ENCODE data around the gene GMCL2. TPM values are rescaled to one million over a fixed set of nuclear protein-coding genes. Genes with fewer than 3 reads are reported as not detected.

The GMCL2 gene
- total RNA-seq, 1 experiment from 2014 or later = not detected

DNA sequence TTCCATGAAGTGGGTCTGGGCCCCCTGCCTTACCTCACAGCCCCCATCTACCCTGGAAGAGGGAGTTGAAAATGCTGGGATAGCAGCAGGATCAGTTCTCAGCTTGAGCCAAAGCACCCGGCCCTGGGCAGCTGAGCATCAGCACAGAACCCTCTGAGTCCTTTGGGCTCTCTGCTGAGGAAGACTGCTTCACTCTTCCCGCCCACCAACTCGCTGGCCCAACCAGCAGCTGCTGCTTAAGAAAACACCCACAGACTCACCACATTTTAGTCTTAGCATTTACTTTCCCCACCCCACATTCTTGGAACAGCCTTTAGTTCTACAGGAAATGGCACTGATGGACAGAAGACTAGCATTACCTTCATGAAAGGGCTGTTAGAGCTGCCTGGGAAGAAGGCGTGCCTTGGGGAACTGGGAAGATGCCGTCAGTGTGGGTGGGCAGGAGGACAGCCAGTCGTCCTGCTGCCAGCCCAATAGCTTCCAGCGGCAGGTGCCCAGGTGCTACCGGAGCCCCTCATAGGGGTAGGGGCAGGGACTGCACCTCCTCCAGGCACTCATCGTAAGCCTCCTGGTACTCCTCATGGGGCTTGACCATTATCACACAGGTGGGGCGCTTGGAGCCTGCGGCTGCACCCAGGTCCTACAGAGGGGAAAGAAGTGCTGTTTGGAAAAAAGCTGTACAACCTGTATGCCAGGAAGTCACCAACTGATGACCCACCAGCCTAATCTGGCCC lies 37.8 kb downstream of the GMCL2 start:
- Histone ChIP-seq H3K79me1 (ENCODE audit: insufficient read depth, low read depth, low read length, poor library complexity, severe bottlenecking) (peaks cover 4% of the 10 kb centered on the region), H2BK5ac (ENCODE audit: insufficient read length, low read length) (no peak overlapping the region), H2AK5ac (ENCODE audit: insufficient read length, low read length) (no peak overlapping the region), H3K23ac (ENCODE audit: insufficient read length, low read depth, low read length) (no peak overlapping the region), H3K56ac (ENCODE audit: insufficient read length, low read depth, low read length) (no peak overlapping the region), H2BK120ac (ENCODE audit: low read depth, low read length, poor library complexity, severe bottlenecking) (no peak overlapping the region), H3K9ac (ENCODE audit: extremely low read depth, insufficient read length, low read length) (no peak overlapping the region), H3K4ac (ENCODE audit: low read depth, low read length) (no peak overlapping the region), H3K4me1 (ENCODE audit: insufficient read depth, low read length) (no peaks in the 10 kb centered on the region; the same call in 1 of the 2 replicates), H3K27me3 (ENCODE audit: insufficient read depth, low read length) (no peaks in the 10 kb centered on the region), H2AFZ (ENCODE audit: low read length) (no peak overlapping the region), H3K79me2 (ENCODE audit: insufficient read depth, low read length) (no peaks in the 10 kb centered on the region), H3T11ph (ENCODE audit: low read length) (no peak overlapping the region), H2BK15ac (ENCODE audit: low read depth, low read length) (no peak overlapping the region), H3K9me3 (ENCODE audit: control insufficient read depth, low read depth, low read length) (no peaks in the 10 kb centered on the region), H4K20me1 (ENCODE audit: control insufficient read depth, insufficient read depth, insufficient read length) (peaks cover 2% of the 10 kb centered on the region), H3K23me2 (ENCODE audit: insufficient read length, low read depth, low read length, poor library complexity, severe bottlenecking) (peaks cover 5% of the 10 kb centered on the region), H3K14ac (ENCODE audit: insufficient read depth, low read length) (no peak overlapping the region), H3K4me2 (ENCODE audit: insufficient read depth, insufficient read length, low read length) (no peak overlapping the region), H4K91ac (ENCODE audit: insufficient read length, low read depth, low read length) (no peak overlapping the region), H2BK20ac (ENCODE audit: low read depth, low read length, poor library complexity, severe bottlenecking) (no peak overlapping the region), H4K8ac (replicated peaks; ENCODE audit: insufficient read length, low read depth, low read length) (no peak overlapping the region), H2BK12ac (ENCODE audit: insufficient read length, low read depth, low read length) (no peak overlapping the region), H3K18ac (ENCODE audit: insufficient read length, low read depth, low read length) (no peak overlapping the region), H4K5ac (ENCODE audit: insufficient read length, low read depth, low read length) (no peak overlapping the region), H3K27ac (ENCODE audit: insufficient read length, low read depth, low read length) (no peak overlapping the region)
- DNase-seq = no peak
- no CpG with 5 or more reads among the region's 11 CpGs for WGBS (ENCODE audit: extremely low coverage, insufficient read length, low lambda C conversion rate)
- H3K4me3 Mint-ChIP-seq = no peak overlapping the region; a peak in 1 of 5 replicates
- H3K36me3 Mint-ChIP-seq (ENCODE audit: insufficient read depth in 1 of 3, low read depth in 3 of 3) = peaks cover 46 to 78% (median 72%) of the 10 kb centered on the region in 3 experiments; a peak in 6 of 7 replicates
- peak overlapping the region in 1 of 3 experiments; percentile 82; a peak in 1 of 7 replicates for H3K27ac Mint-ChIP-seq
- peaks cover 3 to 14% of the 10 kb centered on the region in 2 experiments for H3K4me1 Mint-ChIP-seq
- H3K9me3 Mint-ChIP-seq = no peaks in the 10 kb centered on the region; a peak in 1 of 5 replicates
- TF ChIP-seq, protein P1, sequence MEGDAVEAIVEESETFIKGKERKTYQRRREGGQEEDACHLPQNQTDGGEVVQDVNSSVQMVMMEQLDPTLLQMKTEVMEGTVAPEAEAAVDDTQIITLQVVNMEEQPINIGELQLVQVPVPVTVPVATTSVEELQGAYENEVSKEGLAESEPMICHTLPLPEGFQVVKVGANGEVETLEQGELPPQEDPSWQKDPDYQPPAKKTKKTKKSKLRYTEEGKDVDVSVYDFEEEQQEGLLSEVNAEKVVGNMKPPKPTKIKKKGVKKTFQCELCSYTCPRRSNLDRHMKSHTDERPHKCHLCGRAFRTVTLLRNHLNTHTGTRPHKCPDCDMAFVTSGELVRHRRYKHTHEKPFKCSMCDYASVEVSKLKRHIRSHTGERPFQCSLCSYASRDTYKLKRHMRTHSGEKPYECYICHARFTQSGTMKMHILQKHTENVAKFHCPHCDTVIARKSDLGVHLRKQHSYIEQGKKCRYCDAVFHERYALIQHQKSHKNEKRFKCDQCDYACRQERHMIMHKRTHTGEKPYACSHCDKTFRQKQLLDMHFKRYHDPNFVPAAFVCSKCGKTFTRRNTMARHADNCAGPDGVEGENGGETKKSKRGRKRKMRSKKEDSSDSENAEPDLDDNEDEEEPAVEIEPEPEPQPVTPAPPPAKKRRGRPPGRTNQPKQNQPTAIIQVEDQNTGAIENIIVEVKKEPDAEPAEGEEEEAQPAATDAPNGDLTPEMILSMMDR (conservative IDR thresholded peaks at IDR 0.05) = peak; percentile 33; the same call in 2 of the 3 replicates
- peaks cover 2% of the 10 kb centered on the region; the same call in 1 of the 2 replicates for H3K27me3 Mint-ChIP-seq (ENCODE audit: low read depth)

Data from H9 (cell line).